ENCODE results near the gene LHPP. TPM values are rescaled to one million over a fixed set of nuclear protein-coding genes. Genes with fewer than 3 reads are reported as not detected.

LHPP gene
- total RNA-seq, 2 experiments from 2014 or later: 15.3 to 19.6 TPM

GRCh38 chr10:124498056-124498455 is 36.4 kb downstream of the LHPP start:
- ATAC-seq (ENCODE audit: poor library complexity) (no peak), DNase-seq (no peak)
- POLR2A ChIA-PET: no interaction called here
- peaks cover 13% of the 10 kb centered on the region for H3K4me1 ChIP-seq (ENCODE audit: insufficient read depth, low read length)
- peaks cover 3% of the 10 kb centered on the region for H3K9me3 Mint-ChIP-seq
- H3K4me1 Mint-ChIP-seq (ENCODE audit: low read depth): no peaks in the 10 kb centered on the region
- no peak overlapping the region for H3K4me3 ChIP-seq (ENCODE audit: low read length)
- H3K36me3 ChIP-seq (ENCODE audit: insufficient read depth, low read length): peaks cover 11% of the 10 kb centered on the region
- no peak overlapping the region for H3K4me3 Mint-ChIP-seq
- no peaks in the 10 kb centered on the region for H3K27me3 ChIP-seq (ENCODE audit: control insufficient read depth in 1 of 2, insufficient read depth in 2 of 2, low read length in 2 of 2)
- H3K27ac ChIP-seq (ENCODE audit: low read depth in 1 of 2, low read length in 2 of 2): no peak overlapping the region
- CTCF ChIA-PET: no interaction called here
- intact Hi-C loops (cut with DNase I, micrococcal nuclease): no loop called here
- no peaks in the 10 kb centered on the region for H3K27me3 Mint-ChIP-seq
- TF ChIP-seq CTCF (IDR thresholded peaks at IDR 0.05): no peak
- peaks cover 39% of the 10 kb centered on the region for H3K36me3 Mint-ChIP-seq (ENCODE audit: low read depth)
- no peak overlapping the region for H3K27ac Mint-ChIP-seq
- H3K9me3 ChIP-seq (ENCODE audit: control insufficient read depth in 1 of 2, insufficient read depth in 1 of 2, low read length in 2 of 2): no peaks in the 10 kb centered on the region

GRCh38 chr10:124500757-124501156 is 39.1 kb downstream of the LHPP start:
- ChIA-PET CTCF (no interaction called here), POLR2A (no interaction called here)
- Histone ChIP-seq H3K36me3 (ENCODE audit: insufficient read depth, low read length) (peaks cover 11% of the 10 kb centered on the region), H3K27ac (ENCODE audit: low read depth in 1 of 2, low read length in 2 of 2) (no peak overlapping the region), H3K4me3 (ENCODE audit: low read length) (no peak overlapping the region), H3K4me1 (ENCODE audit: insufficient read depth, low read length) (no peaks in the 10 kb centered on the region), H3K27me3 (ENCODE audit: control insufficient read depth in 1 of 2, insufficient read depth in 2 of 2, low read length in 2 of 2) (no peaks in the 10 kb centered on the region), H3K9me3 (ENCODE audit: control insufficient read depth in 1 of 2, insufficient read depth in 1 of 2, low read length in 2 of 2) (no peaks in the 10 kb centered on the region)
- intact Hi-C loops (cut with DNase I, micrococcal nuclease): no loop called here
- H3K9me3 Mint-ChIP-seq: peaks cover 3% of the 10 kb centered on the region
- peaks cover 46% of the 10 kb centered on the region for H3K36me3 Mint-ChIP-seq (ENCODE audit: low read depth)
- ATAC-seq (ENCODE audit: poor library complexity) (no peak), DNase-seq (no peak)
- no peak overlapping the region for H3K27ac Mint-ChIP-seq
- H3K4me3 Mint-ChIP-seq: no peak overlapping the region
- no peaks in the 10 kb centered on the region for H3K27me3 Mint-ChIP-seq
- TF ChIP-seq CTCF (IDR thresholded peaks at IDR 0.05): no peak
- no peaks in the 10 kb centered on the region for H3K4me1 Mint-ChIP-seq (ENCODE audit: low read depth)

- H3K27ac Mint-ChIP-seq: no peak overlapping the region
- H3K27me3 Mint-ChIP-seq: no peaks in the 10 kb centered on the region
- ATAC-seq (ENCODE audit: poor library complexity) (no peak), DNase-seq (no peak)
- ChIA-PET POLR2A (no interaction called here), CTCF (no interaction called here)
- Histone ChIP-seq H3K4me1 (ENCODE audit: insufficient read depth, low read length) (no peaks in the 10 kb centered on the region), H3K9me3 (ENCODE audit: control insufficient read depth in 1 of 2, insufficient read depth in 1 of 2, low read length in 2 of 2) (no peaks in the 10 kb centered on the region), H3K36me3 (ENCODE audit: insufficient read depth, low read length) (peaks cover 8% of the 10 kb centered on the region), H3K4me3 (ENCODE audit: low read length) (no peak overlapping the region), H3K27me3 (ENCODE audit: control insufficient read depth in 1 of 2, insufficient read depth in 2 of 2, low read length in 2 of 2) (no peaks in the 10 kb centered on the region), H3K27ac (ENCODE audit: low read depth in 1 of 2, low read length in 2 of 2) (no peak overlapping the region)
- H3K4me1 Mint-ChIP-seq (ENCODE audit: low read depth): no peaks in the 10 kb centered on the region
- H3K4me3 Mint-ChIP-seq: no peak overlapping the region
- H3K36me3 Mint-ChIP-seq (ENCODE audit: low read depth): peaks cover 36% of the 10 kb centered on the region
- TF ChIP-seq CTCF (IDR thresholded peaks at IDR 0.05): no peak
- intact Hi-C loops (cut with DNase I, micrococcal nuclease): no loop called here
- peaks cover 3% of the 10 kb centered on the region for H3K9me3 Mint-ChIP-seq
These were observed 43.1 kb downstream of the LHPP start for GRCh38 chr10:124504711-124505110.

Data from CD4-positive, alpha-beta T cell (primary cell).